GM12891 (cell line): ENCODE measurements around the gene SLC24A3.

Experiments used
- DNase-seq: peaks from one replicate; pipeline ENCODE4 v3.0.0; 2011; ENCODE audit warnings: low spot score; ENCODE audit not compliant: insufficient read length
- FAIRE-seq: peaks from 2 replicates; lab custom pipeline; 2011; peaks lifted over from hg19 to GRCh38; lab: Jason Lieb, UNC
- PAX5 ChIP-seq: IDR thresholded peaks from 2 replicates; pipeline ENCODE4 v1.6.1; 2011; ENCODE audit warnings: low read length, moderate library complexity, mild to moderate bottlenecking; ENCODE audit not compliant: insufficient read depth, severe bottlenecking
- POLR2A ChIP-seq: IDR thresholded peaks from 2 replicates; pipeline ENCODE4 v1.6.1; 2011; ENCODE audit warnings: low read depth, low read length, control low read depth
- POLR2AphosphoS5 ChIP-seq: IDR thresholded peaks from 2 replicates; pipeline ENCODE4 v1.6.1; 2011; ENCODE audit warnings: low read depth, low read length, control low read depth
- POU2F2 ChIP-seq: IDR thresholded peaks from 2 replicates; pipeline ENCODE4 v1.6.1; 2011; ENCODE audit warnings: low read depth, mild to moderate bottlenecking, control low read depth, low read length, moderate library complexity
- SPI1 ChIP-seq: IDR thresholded peaks from 2 replicates; pipeline ENCODE4 v1.6.1; 2011; ENCODE audit warnings: low read depth, low read length, control low read depth
- TAF1 ChIP-seq: IDR thresholded peaks from 2 replicates; pipeline ENCODE4 v1.6.1; 2011; ENCODE audit warnings: low read depth, low read length, control low read depth

The SLC24A3 gene

GRCh38 chr20:19298652-19299051, 86.2 kb downstream of the SLC24A3 start:
- FAIRE-seq (no peak), DNase-seq (no peak)
- no peak for TF ChIP-seq POLR2A
- no peak for TF ChIP-seq POLR2AphosphoS5
- TF ChIP-seq TAF1 = no peak
- TF ChIP-seq SPI1 = no peak
- TF ChIP-seq POU2F2 = no peak
- no peak for TF ChIP-seq PAX5

- no peak for FAIRE-seq
- TF ChIP-seq PAX5 (no peak), TAF1 (no peak), POLR2A (no peak), POLR2AphosphoS5 (no peak), SPI1 (no peak), POU2F2 (no peak)
- no peak for DNase-seq
Measured at GRCh38 chr20:19300395-19300794, 88.0 kb downstream of the SLC24A3 start.

GRCh38 chr20:19301142-19301541, 88.7 kb downstream of the SLC24A3 start:
- DNase-seq (no peak), FAIRE-seq (no peak)
- TF ChIP-seq PAX5 (no peak), POLR2A (no peak), POLR2AphosphoS5 (no peak), TAF1 (no peak), SPI1 (no peak), POU2F2 (no peak)

GRCh38 chr20:19301843-19302242, 89.4 kb downstream of the SLC24A3 start:
- no peak for FAIRE-seq
- no peak for TF ChIP-seq SPI1
- no peak for TF ChIP-seq POLR2AphosphoS5
- no peak for TF ChIP-seq POLR2A
- TF ChIP-seq TAF1 = no peak
- no peak for TF ChIP-seq PAX5
- no peak for TF ChIP-seq POU2F2

GRCh38 chr20:19302714-19303113, 90.3 kb downstream of the SLC24A3 start:
- FAIRE-seq = no peak
- peak; percentile 53 for TF ChIP-seq SPI1
- TF ChIP-seq TAF1 = no peak
- no peak for DNase-seq

More at GRCh38 chr20:19301843-19302242, 89.4 kb downstream of the SLC24A3 start:
- DNase-seq = no peak

- DNase-seq (no peak), FAIRE-seq (no peak)
- TF ChIP-seq SPI1 = no peak
- TF ChIP-seq POU2F2 = no peak
- no peak for TF ChIP-seq POLR2A
- TF ChIP-seq TAF1 = no peak
- no peak for TF ChIP-seq POLR2AphosphoS5
- TF ChIP-seq PAX5 = no peak
Measured at GRCh38 chr20:19304389-19304788, 91.9 kb downstream of the SLC24A3 start.

- no peak for FAIRE-seq
- TF ChIP-seq PAX5 = no peak
- TF ChIP-seq SPI1 = no peak
- no peak for TF ChIP-seq POU2F2
- no peak for TF ChIP-seq POLR2AphosphoS5
- TF ChIP-seq POLR2A = no peak
- no peak for TF ChIP-seq TAF1
Measured at GRCh38 chr20:19304886-19305415, 92.5 kb downstream of the SLC24A3 start.

GRCh38 chr20:19308146-19308545, 95.7 kb downstream of the SLC24A3 start:
- FAIRE-seq (no peak), DNase-seq (no peak)
- TF ChIP-seq POLR2A = no peak
- TF ChIP-seq POLR2AphosphoS5 = no peak
- no peak for TF ChIP-seq TAF1
- TF ChIP-seq PAX5 = no peak
- no peak for TF ChIP-seq SPI1
- TF ChIP-seq POU2F2 = no peak

More at GRCh38 chr20:19304886-19305415, 92.5 kb downstream of the SLC24A3 start:
- no peak for DNase-seq

GRCh38 chr20:19310541-19310940, 98.1 kb downstream of the SLC24A3 start:
- no peak for DNase-seq
- TF ChIP-seq SPI1 (no peak), POLR2AphosphoS5 (no peak), POLR2A (no peak), PAX5 (no peak), POU2F2 (no peak), TAF1 (no peak)
- FAIRE-seq = no peak

GRCh38 chr20:19313342-19314069, 101.1 kb downstream of the SLC24A3 start:
- DNase-seq = no peak
- TF ChIP-seq POLR2A (no peak), PAX5 (no peak)
- FAIRE-seq = no peak

GRCh38 chr20:19314621-19315020, 102.2 kb downstream of the SLC24A3 start:
- TF ChIP-seq SPI1 (no peak), PAX5 (no peak), POLR2AphosphoS5 (no peak), POU2F2 (no peak), TAF1 (no peak), POLR2A (no peak)
- FAIRE-seq (no peak), DNase-seq (no peak)
